Stimulated activated CD8-positive, alpha-beta memory T cell treated with anti-CD3 and anti-CD28 coated beads, Interleukin-4, amount 100 ng/mL, for 48 hours (primary cell): ENCODE results near the gene SP7.
A peak's percentile ranks its signal among the peaks of the same experiment; 100 is the strongest.
"Not testable (repeated sequence)": the region's sequence is repeated elsewhere in the genome, so short reads cannot be mapped to it uniquely, and the experiment has no call there.

Experiments used
- DNase-seq: peaks from one replicate; pipeline ENCODE4 v3.0.0-alpha.2; 2020

The SP7 gene

GRCh38 chr12:53336181-53336681, at the start of gene SP7:
TSS of gene SP7 (minus strand) at chr12:53336354. CDS start at chr12:53335646, 708 bp downstream.
- DNase-seq = no peak

- DNase-seq = no peak
Observed at GRCh38 chr12:53383258-53383657, 47.1 kb upstream of the SP7 start.

- peak; percentile 53 for DNase-seq
Observed at GRCh38 chr12:53381731-53382630, 45.8 kb upstream of the SP7 start.

GRCh38 chr12:53380794-53381730, 44.9 kb upstream of the SP7 start:
- DNase-seq = no peak

- DNase-seq = peak; percentile 100
Observed at GRCh38 chr12:53380104-53380793, 44.1 kb upstream of the SP7 start, which contains the start of gene SP1. TSS of gene SP1 (plus strand) at chr12:53380176. CDS start at chr12:53380292, 116 bp downstream.

GRCh38 chr12:53379389-53380103, 43.4 kb upstream of the SP7 start:
- peak; percentile 93 for DNase-seq

DNA sequence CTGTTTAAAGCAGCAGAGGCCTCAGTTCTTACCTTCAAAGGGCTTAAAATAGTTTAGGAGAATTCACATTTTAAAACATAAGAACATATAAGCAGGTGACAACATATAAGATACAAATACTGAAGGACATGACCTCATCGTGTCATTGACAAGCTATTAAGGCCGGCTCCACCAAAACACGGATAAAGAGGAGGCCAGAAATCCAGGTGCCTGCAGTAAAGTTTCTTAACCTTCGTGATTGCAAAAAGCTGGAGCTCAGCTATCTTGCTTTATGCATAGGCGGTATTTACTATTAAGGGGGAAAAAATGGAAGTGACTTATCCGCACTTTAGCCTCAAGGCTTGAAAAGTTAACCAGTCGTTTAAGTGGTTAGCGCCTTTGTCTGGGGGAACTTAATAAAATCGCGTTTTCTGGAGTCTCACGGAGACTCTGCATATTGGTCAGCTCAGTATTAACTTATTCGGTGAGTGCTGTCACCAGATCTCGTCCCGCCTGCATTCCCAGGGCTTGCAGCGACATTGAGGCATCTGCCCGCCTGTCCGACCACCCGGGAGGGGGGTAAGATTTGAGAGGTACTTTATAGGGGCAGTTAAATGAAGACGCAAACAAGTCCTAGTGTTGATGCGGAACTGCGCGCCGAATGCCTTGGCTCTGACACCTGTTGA, 42.7 kb upstream of the SP7 start:
- no peak for DNase-seq

DNA sequence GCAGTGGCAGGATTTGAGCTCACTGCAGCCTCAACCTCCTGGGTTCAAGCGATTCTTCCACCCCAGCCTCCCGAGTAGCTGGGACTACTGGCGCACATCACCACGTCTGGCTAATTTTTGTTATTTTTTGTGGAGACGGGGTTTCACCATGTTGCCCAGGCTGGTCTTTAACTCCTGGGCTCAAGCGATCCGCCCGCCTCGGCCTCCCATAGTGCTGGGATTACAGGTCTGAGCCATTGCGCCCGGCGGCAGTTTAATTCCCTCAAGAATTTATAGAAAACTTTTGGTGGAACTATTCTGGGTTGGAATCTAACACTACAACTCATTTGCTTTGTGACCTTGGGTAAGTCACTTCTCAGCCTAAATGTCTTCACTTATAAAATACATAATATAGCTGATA, 42.1 kb upstream of the SP7 start:
- no peak for DNase-seq

DNA sequence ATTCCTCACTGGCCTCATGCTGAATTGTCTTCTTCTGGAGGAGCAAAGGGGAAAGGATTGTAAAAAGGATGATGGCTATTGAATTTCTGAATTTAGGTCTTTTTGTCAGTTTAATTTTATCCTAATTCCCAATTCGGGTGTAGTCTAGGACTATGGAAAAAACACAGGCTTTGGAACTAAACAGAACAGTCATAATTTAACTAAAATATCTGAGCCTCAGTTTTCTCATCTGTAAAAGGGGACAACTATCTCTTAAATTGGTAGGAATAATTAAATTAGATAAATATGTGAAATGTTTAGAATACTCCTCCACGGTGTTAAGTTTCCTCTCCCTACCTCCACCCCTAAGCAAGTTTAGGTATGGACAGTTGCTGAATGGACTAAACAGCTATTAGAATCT, 40.6 kb upstream of the SP7 start:
- DNase-seq = no peak

DNA sequence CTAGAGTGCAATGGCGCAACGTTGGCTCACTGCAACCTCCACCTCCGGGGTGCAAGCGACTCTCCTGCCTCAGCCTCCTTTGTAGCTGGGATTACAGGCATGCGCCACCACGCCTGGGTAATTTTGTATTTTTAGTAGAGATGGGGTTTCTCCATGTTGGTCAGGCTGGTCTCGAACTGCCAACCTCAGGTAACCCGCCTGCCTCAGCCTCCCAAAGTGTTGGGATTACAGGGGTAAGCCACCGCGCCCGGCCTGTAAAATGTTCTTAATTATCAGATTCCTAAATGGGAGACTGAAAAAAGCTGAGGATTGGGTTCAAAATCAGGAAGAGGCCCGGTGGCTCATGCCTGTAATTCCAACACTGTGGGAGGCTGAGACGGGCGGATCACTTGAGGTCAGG, 38.1 kb upstream of the SP7 start:
- not testable (repeated sequence) for DNase-seq

DNA sequence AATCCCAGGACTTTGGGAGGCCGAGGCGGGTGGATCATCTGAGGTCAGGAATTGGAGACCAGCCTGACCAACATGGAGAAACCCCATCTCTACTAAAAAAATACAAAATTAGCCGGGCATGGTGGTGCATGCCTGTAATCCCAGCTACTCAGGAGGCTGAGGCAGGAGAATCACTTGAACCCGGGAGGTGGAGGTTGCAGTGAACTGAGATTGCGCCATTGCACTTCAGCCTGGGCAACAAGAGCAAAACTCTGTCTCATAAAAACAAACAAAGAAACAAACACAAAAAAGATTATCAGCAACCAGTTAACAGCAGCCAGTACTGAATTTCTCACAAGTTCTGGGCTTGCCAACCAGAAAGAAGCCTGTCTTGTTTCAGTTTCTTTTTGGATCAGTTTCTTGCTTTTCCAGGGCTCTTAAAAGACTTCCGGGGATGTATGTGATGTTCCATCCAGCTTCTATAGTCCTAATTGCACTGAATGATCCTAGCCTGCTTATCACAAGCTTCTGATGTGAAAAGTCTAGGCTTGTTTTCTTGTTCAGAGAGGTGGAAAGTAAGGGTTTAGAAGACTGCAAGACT, 37.5 kb upstream of the SP7 start:
- not testable (repeated sequence) for DNase-seq

- DNase-seq = no peak
Observed at GRCh38 chr12:53365245-53365904, 29.2 kb upstream of the SP7 start.

DNA sequence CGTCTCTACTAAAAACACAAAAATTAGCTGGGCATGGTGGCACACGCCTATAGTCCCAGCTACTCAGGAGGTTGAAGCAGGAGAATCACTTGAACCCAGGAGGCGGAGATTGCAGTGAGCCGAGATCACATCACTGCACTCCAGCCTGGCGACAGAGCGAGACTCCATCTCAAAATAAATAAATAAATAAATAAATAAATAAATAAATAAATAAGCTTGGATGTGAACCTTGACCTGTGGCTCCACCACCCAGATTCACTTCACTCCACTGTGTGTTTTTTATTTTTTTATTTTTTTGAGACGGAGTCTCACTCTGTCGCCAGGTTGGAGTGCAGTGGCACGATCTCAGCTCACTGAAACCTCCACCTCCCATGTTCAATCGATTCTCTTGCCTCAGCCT, 25.5 kb upstream of the SP7 start:
- not testable (repeated sequence) for DNase-seq

DNA sequence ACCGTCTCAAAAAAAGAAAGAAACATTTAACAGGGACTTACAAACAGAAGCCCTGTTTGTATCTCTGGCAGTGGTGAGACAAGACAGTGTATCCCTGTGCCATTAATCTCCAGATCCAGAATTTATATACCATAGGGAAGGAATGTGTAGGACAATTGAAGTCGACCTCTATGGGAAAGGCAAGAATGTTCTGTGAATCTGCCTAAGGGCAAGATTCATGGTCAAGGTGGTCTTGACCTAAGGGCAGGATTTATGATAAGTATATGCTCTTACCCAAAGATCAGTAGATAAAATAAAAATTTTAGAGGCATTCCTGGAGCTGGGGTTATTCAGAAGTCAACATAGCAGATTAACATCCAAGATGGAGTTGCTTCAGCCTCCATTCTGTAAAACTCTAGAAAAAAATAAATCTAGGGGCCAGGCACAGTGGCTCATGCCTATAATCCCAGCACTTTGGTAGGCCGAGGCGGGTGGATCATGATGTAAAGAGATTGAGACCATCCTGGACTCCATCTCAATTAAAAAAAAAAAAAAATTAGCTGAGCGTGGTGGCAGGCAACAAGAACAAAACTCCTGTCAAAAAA, 22.8 kb upstream of the SP7 start:
- no peak for DNase-seq

- DNase-seq = no peak
Observed at GRCh38 chr12:53355121-53355520, 19.0 kb upstream of the SP7 start.

GRCh38 chr12:53353257-53353655, 17.1 kb upstream of the SP7 start:
- DNase-seq = no peak

DNA sequence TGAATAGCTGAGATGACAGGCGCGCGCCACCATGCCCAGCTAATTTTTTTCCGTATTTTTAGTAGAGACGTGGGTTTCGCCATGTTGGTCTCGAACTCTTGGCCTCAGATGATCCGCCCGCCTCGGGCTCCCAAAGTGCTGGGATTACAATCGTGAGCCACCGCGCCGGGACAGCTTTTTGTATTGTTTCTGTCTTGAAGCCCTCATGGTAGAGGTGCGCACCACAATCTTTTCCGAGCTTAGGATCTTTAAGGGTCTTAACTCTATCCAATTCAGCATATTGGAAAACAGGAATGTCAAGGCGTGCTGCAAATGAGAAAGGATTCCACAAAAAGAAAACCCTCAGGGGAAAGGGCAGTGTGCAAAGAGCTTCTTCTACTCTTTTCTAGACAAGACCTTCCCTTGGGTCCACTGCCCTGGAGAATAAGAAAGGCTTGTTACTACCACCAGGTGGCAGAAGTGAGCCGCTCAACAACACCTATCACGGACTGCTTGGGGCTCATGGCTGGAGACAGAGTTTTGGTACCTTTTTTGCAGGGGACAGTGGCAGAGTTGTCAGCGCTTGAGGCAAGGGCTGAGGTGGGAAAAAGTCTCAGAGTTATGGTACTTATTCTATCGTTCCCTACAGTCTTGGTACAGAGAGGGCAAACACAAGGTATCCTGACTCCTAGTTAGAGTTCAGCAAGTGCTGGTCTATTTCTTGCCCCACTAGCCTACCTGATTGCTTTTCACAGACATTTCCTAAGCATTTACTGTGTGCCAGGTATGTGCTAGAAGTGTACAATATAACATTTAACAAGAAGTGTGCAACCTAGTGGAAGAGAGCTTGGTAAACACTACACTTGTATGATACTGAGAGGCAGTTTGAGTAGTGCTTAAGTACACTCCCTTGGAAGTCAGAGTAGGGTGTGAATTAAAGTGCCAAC, 16.4 kb upstream of the SP7 start:
- peak; percentile 86 for DNase-seq

DNA sequence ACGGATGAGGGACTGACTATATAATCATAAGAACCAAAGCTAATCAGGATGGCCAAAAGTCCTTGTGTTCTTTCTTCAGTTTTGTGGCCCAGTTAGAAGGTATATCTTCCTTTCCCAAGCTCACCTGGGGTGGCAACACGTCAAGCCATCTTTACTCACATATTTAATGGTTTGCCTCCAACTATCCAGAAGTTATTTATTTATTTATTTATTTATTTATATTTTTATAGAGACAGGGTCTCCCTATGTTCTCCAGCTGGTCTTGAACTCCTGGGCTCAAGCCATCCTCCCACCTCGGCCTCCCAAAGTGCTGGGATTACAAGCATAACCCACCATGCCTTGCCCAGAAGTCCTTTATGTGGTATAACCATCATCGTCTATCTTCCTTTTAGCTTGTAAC, 11.8 kb upstream of the SP7 start:
- no peak for DNase-seq

DNA sequence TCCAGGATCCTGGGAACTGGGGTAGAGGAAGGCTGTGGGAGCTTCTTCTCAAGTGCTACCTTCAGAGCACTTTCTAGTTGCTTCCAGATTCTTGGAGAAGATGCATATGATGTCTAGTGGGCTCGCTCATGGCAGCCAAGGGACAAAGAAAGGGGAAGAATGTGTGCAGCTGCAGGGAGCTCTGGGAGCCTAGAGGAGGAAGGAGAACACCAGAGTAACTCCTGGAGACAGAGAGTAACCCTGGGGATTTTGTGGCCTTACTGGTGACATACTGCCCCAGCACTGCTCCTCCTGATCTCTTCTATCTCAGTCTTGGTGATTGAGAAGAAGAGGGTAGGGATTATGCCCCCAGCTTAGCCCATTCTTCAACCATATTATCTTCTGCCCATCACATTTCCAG, 10.3 kb upstream of the SP7 start:
- no peak for DNase-seq
